PC-9 (cell line): ENCODE results near the gene PEX7.

Experiments
- CTCF ChIP-seq: fragments of 200-600 bp; sonication (generic); conservative IDR thresholded peaks from 2 replicates; pipeline ENCODE4 v1.6.1; 2017; ENCODE audit warnings: mixed run types, antibody characterized with exemption, mild to moderate bottlenecking, moderate library complexity
- EZH2 ChIP-seq: fragments of 200-600 bp; sonication (generic); IDR thresholded peaks from 2 replicates; pipeline ENCODE4 v1.8.0; 2017; ENCODE audit warnings: antibody characterized with exemption, low read depth

GRCh38 chr6:136914947-136915346, 92.6 kb downstream of the PEX7 start:
- TF ChIP-seq CTCF (no peak), EZH2 (no peak)
